HEK293 (cell line): ENCODE measurements around the gene C16orf46.
A peak's percentile ranks its signal among the peaks of the same experiment; 100 is the strongest.

ENCODE experiments used
- CTCF ChIA-PET: fragments of 350-600 bp; formaldehyde crosslinking; extraction: SDS; loops from one replicate; lab custom pipeline; 2021; ENCODE audit warnings: antibody characterized with exemption; lab: Yijun Ruan, JAX
- POLR2A ChIA-PET: fragments of 300-600 bp; formaldehyde crosslinking; extraction: SDS; loops from one replicate; lab custom pipeline; 2020; ENCODE audit warnings: antibody characterized with exemption, inconsistent platforms; lab: Yijun Ruan, JAX
- H3K27ac ChIP-seq: fragments of 200-500 bp; sonication (Bioruptor generic); 2 replicates; pipeline ENCODE4 v1.5.1; 2014; ENCODE audit warnings: low read depth, low read length, control low read depth, inconsistent platforms; ENCODE audit errors: extremely low read depth
- H3K36me3 ChIP-seq, 2 experiments: fragments of 200-500 bp in 1 of 2; sonication (Bioruptor generic) in 1 of 2; 1 replicate in 1 of 2; 2 replicates in 1 of 2; pipeline ENCODE4 v1.5.1; 2014 to 2017; ENCODE audit warnings: inconsistent platforms in 2 of 2, low read length in 2 of 2; ENCODE audit not compliant: control insufficient read depth in 2 of 2, insufficient read depth in 1 of 2
- H3K4me1 ChIP-seq: fragments of 200-500 bp; sonication (Bioruptor generic); 2 replicates; pipeline ENCODE4 v1.5.1; 2014; ENCODE audit warnings: mild to moderate bottlenecking, low read length, inconsistent platforms; ENCODE audit not compliant: control insufficient read depth, insufficient read depth
- H3K4me3 ChIP-seq: 2 replicates; pipeline ENCODE4 v1.5.1; 2011; ENCODE audit warnings: low read depth, mild to moderate bottlenecking, control low read depth, low read length, moderate library complexity
- H3K9me3 ChIP-seq: fragments of 200-500 bp; sonication (Bioruptor generic); 2 replicates; pipeline ENCODE4 v1.5.1; 2014; ENCODE audit warnings: low read depth, low read length, inconsistent platforms; ENCODE audit not compliant: control insufficient read depth, insufficient read depth
- GFI1B ChIP-seq: fragments of 450-650 bp; formaldehyde crosslinking; IDR thresholded peaks from 2 replicates; pipeline ENCODE4 v1.5.1; 2016; ENCODE audit warnings: missing biosample characterization, missing genetic modification characterization
- HOXC10 ChIP-seq: sonication (generic); formaldehyde crosslinking; IDR thresholded peaks from 2 replicates; pipeline ENCODE4 v1.8.1; 2023; ENCODE audit warnings: mild to moderate bottlenecking, missing genetic modification reagents
- HOXD13 ChIP-seq: sonication (generic); formaldehyde crosslinking; IDR thresholded peaks from 2 replicates; pipeline ENCODE4 v1.8.0; 2022; ENCODE audit warnings: missing genetic modification reagents, borderline replicate concordance
- KLF1 ChIP-seq: fragments of 450-650 bp; formaldehyde crosslinking; IDR thresholded peaks from 2 replicates; pipeline ENCODE4 v1.5.1; 2016; ENCODE audit warnings: missing biosample characterization, missing genetic modification characterization
- KLF17 ChIP-seq: fragments of 450-650 bp; formaldehyde crosslinking; IDR thresholded peaks from 2 replicates; pipeline ENCODE4 v1.5.1; 2016; ENCODE audit warnings: missing biosample characterization, missing genetic modification characterization
- MEIS1 ChIP-seq: sonication (generic); formaldehyde crosslinking; IDR thresholded peaks from 2 replicates; pipeline ENCODE4 v1.8.1; 2022; ENCODE audit warnings: missing genetic modification reagents, mild to moderate bottlenecking, borderline replicate concordance
- OSR2 ChIP-seq: fragments of 450-650 bp; formaldehyde crosslinking; IDR thresholded peaks from 2 replicates; pipeline ENCODE4 v1.5.1; 2016; ENCODE audit warnings: missing biosample characterization, missing genetic modification characterization
- TCF7L2 ChIP-seq: IDR thresholded peaks from 2 replicates; pipeline ENCODE4 v1.6.1; 2011; ENCODE audit warnings: low read depth, mild to moderate bottlenecking, inconsistent platforms, low read length, moderate library complexity, borderline replicate concordance
- ZBTB20 ChIP-seq: fragments of 450-650 bp; formaldehyde crosslinking; IDR thresholded peaks from 2 replicates; pipeline ENCODE4 v1.5.1; 2016; ENCODE audit warnings: missing biosample characterization, missing genetic modification characterization
- ZBTB7A ChIP-seq: fragments of 450-650 bp; formaldehyde crosslinking; IDR thresholded peaks from 2 replicates; pipeline ENCODE4 v1.5.1; 2016; ENCODE audit warnings: low read depth, missing biosample characterization, missing genetic modification characterization
- ZEB2 ChIP-seq: fragments of 450-650 bp; formaldehyde crosslinking; IDR thresholded peaks from 2 replicates; pipeline ENCODE4 v1.5.1; 2016; ENCODE audit warnings: missing biosample characterization, missing genetic modification characterization
- ZNF112 ChIP-seq: fragments of 450-650 bp; formaldehyde crosslinking; IDR thresholded peaks from 2 replicates; pipeline ENCODE4 v1.5.0; 2017; ENCODE audit warnings: missing biosample characterization, missing genetic modification characterization
- ZNF169 ChIP-seq: fragments of 450-650 bp; formaldehyde crosslinking; IDR thresholded peaks from 2 replicates; pipeline ENCODE4 v1.5.1; 2016; ENCODE audit warnings: missing biosample characterization, missing genetic modification characterization
- ZNF18 ChIP-seq: fragments of 450-650 bp; formaldehyde crosslinking; IDR thresholded peaks from 2 replicates; pipeline ENCODE4 v1.5.1; 2016; ENCODE audit warnings: missing biosample characterization, missing genetic modification characterization
- ZNF221 ChIP-seq: fragments of 450-650 bp; formaldehyde crosslinking; IDR thresholded peaks from 2 replicates; pipeline ENCODE4 v1.5.1; 2017; ENCODE audit warnings: missing biosample characterization, missing genetic modification characterization, borderline replicate concordance
- ZNF239 ChIP-seq: fragments of 450-650 bp; formaldehyde crosslinking; IDR thresholded peaks from 2 replicates; pipeline ENCODE4 v1.5.1; 2016; ENCODE audit warnings: missing biosample characterization, missing genetic modification characterization
- ZNF248 ChIP-seq: fragments of 450-650 bp; formaldehyde crosslinking; IDR thresholded peaks from 2 replicates; pipeline ENCODE4 v1.5.1; 2017; ENCODE audit warnings: missing biosample characterization, missing genetic modification characterization
- ZNF266 ChIP-seq: fragments of 450-650 bp; formaldehyde crosslinking; IDR thresholded peaks from 2 replicates; pipeline ENCODE4 v1.5.1; 2016; ENCODE audit warnings: missing biosample characterization, missing genetic modification characterization, low read depth
- ZNF311 ChIP-seq: fragments of 450-650 bp; formaldehyde crosslinking; IDR thresholded peaks from 2 replicates; pipeline ENCODE4 v1.5.1; 2017; ENCODE audit warnings: missing biosample characterization, missing genetic modification characterization, borderline replicate concordance
- ZNF529 ChIP-seq: fragments of 450-650 bp; formaldehyde crosslinking; IDR thresholded peaks from 2 replicates; pipeline ENCODE4 v1.5.1; 2017; ENCODE audit warnings: missing genetic modification characterization, missing biosample characterization; ENCODE audit not compliant: insufficient replicate concordance
- ZNF596 ChIP-seq: fragments of 450-650 bp; IDR thresholded peaks from 2 replicates; pipeline ENCODE4 v1.5.0; 2018; ENCODE audit warnings: missing biosample characterization, mild to moderate bottlenecking, missing genetic modification characterization, moderate library complexity
- ZNF692 ChIP-seq: fragments of 450-650 bp; formaldehyde crosslinking; IDR thresholded peaks from 2 replicates; pipeline ENCODE4 v1.5.1; 2016; ENCODE audit warnings: missing biosample characterization, missing genetic modification characterization
- ZXDB ChIP-seq: fragments of 450-650 bp; formaldehyde crosslinking; IDR thresholded peaks from 2 replicates; pipeline ENCODE4 v1.5.1; 2016; ENCODE audit warnings: missing biosample characterization, missing genetic modification characterization
- TF ChIP-seq, protein P1 (sequence below): fragments of 450-650 bp; formaldehyde crosslinking; IDR thresholded peaks from 2 replicates; pipeline ENCODE4 v1.5.1; 2016; ENCODE audit warnings: missing biosample characterization, missing genetic modification characterization
- TF ChIP-seq, protein P2 (sequence below): fragments of 450-650 bp; formaldehyde crosslinking; IDR thresholded peaks from 2 replicates; pipeline ENCODE4 v1.5.1; 2017; ENCODE audit warnings: missing biosample characterization, missing genetic modification characterization
- TF ChIP-seq, protein P3 (sequence below): IDR thresholded peaks from 2 replicates; pipeline ENCODE4 v1.6.1; 2011; ENCODE audit warnings: mild to moderate bottlenecking, low read depth, low read length, borderline replicate concordance
- TF ChIP-seq, protein P4 (sequence below): fragments of 450-650 bp; formaldehyde crosslinking; IDR thresholded peaks from 2 replicates; pipeline ENCODE4 v1.5.1; 2016; ENCODE audit warnings: missing biosample characterization, missing genetic modification characterization

Gene C16orf46

DNA sequence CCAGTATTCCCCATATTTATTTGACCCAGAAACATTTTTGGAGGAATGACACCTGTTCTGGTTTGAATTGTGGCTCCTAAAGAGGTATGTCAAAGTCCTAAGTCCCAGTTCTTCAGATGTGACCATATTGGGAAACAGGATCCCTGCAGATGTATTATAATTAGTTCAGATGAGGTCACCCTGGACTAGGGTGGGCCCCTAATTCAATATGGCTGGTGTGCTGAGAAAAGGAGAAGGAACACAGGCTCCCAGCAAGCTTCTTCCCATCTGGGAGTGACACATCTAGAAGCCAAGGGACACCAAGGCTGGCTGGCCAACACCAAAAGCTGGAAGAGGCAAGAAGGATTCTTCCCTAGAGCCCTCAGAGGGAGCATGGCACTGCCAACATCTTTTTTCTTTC is 22.9 kb upstream of the C16orf46 start:
- no peak for TF ChIP-seq ZNF18 (tag by site-specific recombination)
- no peak for TF ChIP-seq ZEB2 (tag by site-specific recombination)
- no peak for TF ChIP-seq ZNF266 (tag by site-specific recombination)
- TF ChIP-seq OSR2 (tag by site-specific recombination) = no peak
- TF ChIP-seq ZNF221 = no peak
- no peak for TF ChIP-seq KLF1 (tag by site-specific recombination)
- TF ChIP-seq GFI1B (tag by site-specific recombination) = no peak
- TF ChIP-seq, protein P1, sequence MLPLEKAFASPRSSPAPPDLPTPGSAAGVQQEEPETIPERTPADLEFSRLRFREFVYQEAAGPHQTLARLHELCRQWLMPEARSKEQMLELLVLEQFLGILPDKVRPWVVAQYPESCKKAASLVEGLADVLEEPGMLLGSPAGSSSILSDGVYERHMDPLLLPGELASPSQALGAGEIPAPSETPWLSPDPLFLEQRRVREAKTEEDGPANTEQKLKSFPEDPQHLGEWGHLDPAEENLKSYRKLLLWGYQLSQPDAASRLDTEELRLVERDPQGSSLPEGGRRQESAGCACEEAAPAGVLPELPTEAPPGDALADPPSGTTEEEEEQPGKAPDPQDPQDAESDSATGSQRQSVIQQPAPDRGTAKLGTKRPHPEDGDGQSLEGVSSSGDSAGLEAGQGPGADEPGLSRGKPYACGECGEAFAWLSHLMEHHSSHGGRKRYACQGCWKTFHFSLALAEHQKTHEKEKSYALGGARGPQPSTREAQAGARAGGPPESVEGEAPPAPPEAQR (tag by site-specific recombination) = no peak
- TF ChIP-seq, protein P2, sequence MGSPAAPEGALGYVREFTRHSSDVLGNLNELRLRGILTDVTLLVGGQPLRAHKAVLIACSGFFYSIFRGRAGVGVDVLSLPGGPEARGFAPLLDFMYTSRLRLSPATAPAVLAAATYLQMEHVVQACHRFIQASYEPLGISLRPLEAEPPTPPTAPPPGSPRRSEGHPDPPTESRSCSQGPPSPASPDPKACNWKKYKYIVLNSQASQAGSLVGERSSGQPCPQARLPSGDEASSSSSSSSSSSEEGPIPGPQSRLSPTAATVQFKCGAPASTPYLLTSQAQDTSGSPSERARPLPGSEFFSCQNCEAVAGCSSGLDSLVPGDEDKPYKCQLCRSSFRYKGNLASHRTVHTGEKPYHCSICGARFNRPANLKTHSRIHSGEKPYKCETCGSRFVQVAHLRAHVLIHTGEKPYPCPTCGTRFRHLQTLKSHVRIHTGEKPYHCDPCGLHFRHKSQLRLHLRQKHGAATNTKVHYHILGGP (tag by site-specific recombination) = no peak
- TF ChIP-seq ZBTB20 (tag by site-specific recombination) = peak; percentile 24; the same call in 1 of the 2 replicates
- no peak for TF ChIP-seq ZNF169 (tag by site-specific recombination)
- no peak for TF ChIP-seq ZNF596
- no peak for TF ChIP-seq ZNF248 (tag by site-specific recombination)
- no peak for TF ChIP-seq TCF7L2
- no peak for TF ChIP-seq KLF17 (tag by site-specific recombination)
- TF ChIP-seq ZNF692 (tag by site-specific recombination) = peak; percentile 63; the same call in 1 of the 2 replicates
- H3K4me3 ChIP-seq = no peak overlapping the region
- no peak overlapping the region for H3K27ac ChIP-seq
- H3K4me1 ChIP-seq = no peaks in the 10 kb centered on the region
- H3K36me3 ChIP-seq = no peaks in the 10 kb centered on the region
- POLR2A ChIA-PET = no interaction called here
- H3K9me3 ChIP-seq = no peaks in the 10 kb centered on the region
- CTCF ChIA-PET = no interaction called here

- Histone ChIP-seq H3K4me3 (no peak overlapping the region), H3K27ac (no peak overlapping the region), H3K36me3 (no peaks in the 10 kb centered on the region; a peak in 1 of 3 replicates), H3K9me3 (no peaks in the 10 kb centered on the region), H3K4me1 (no peaks in the 10 kb centered on the region)
- ChIA-PET CTCF (interaction anchor here (0.6 kb wide), 2 partner anchors 74 to 244 kb away, joined by 4 read pairs; no protein-coding TSS in a partner anchor), POLR2A (no interaction called here)
- TF ChIP-seq HOXD13 (CRISPR knock-in tag) (no peak), MEIS1 (CRISPR knock-in tag) (no peak), HOXC10 (CRISPR knock-in tag) (no peak), ZNF239 (tag by site-specific recombination) (no peak), ZNF529 (tag by site-specific recombination) (no peak), ZEB2 (tag by site-specific recombination) (no peak), ZNF221 (no peak), ZBTB7A (tag by site-specific recombination) (no peak), ZNF112 (no peak), ZXDB (no peak), ZNF311 (tag by site-specific recombination) (no peak)
- TF ChIP-seq, protein P3, sequence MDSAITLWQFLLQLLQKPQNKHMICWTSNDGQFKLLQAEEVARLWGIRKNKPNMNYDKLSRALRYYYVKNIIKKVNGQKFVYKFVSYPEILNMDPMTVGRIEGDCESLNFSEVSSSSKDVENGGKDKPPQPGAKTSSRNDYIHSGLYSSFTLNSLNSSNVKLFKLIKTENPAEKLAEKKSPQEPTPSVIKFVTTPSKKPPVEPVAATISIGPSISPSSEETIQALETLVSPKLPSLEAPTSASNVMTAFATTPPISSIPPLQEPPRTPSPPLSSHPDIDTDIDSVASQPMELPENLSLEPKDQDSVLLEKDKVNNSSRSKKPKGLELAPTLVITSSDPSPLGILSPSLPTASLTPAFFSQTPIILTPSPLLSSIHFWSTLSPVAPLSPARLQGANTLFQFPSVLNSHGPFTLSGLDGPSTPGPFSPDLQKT = no peak
- TF ChIP-seq, protein P4, sequence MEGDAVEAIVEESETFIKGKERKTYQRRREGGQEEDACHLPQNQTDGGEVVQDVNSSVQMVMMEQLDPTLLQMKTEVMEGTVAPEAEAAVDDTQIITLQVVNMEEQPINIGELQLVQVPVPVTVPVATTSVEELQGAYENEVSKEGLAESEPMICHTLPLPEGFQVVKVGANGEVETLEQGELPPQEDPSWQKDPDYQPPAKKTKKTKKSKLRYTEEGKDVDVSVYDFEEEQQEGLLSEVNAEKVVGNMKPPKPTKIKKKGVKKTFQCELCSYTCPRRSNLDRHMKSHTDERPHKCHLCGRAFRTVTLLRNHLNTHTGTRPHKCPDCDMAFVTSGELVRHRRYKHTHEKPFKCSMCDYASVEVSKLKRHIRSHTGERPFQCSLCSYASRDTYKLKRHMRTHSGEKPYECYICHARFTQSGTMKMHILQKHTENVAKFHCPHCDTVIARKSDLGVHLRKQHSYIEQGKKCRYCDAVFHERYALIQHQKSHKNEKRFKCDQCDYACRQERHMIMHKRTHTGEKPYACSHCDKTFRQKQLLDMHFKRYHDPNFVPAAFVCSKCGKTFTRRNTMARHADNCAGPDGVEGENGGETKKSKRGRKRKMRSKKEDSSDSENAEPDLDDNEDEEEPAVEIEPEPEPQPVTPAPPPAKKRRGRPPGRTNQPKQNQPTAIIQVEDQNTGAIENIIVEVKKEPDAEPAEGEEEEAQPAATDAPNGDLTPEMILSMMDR (tag by site-specific recombination) = no peak
Measured at GRCh38 chr16:81097230-81097629, 20.2 kb upstream of the C16orf46 start.
